ENCODE measurements around the gene SNX6. TPM values are rescaled to one million over a fixed set of nuclear protein-coding genes. Genes with fewer than 3 reads are reported as not detected.

The SNX6 gene
- total RNA-seq = 125 TPM in 2 replicates

DNA sequence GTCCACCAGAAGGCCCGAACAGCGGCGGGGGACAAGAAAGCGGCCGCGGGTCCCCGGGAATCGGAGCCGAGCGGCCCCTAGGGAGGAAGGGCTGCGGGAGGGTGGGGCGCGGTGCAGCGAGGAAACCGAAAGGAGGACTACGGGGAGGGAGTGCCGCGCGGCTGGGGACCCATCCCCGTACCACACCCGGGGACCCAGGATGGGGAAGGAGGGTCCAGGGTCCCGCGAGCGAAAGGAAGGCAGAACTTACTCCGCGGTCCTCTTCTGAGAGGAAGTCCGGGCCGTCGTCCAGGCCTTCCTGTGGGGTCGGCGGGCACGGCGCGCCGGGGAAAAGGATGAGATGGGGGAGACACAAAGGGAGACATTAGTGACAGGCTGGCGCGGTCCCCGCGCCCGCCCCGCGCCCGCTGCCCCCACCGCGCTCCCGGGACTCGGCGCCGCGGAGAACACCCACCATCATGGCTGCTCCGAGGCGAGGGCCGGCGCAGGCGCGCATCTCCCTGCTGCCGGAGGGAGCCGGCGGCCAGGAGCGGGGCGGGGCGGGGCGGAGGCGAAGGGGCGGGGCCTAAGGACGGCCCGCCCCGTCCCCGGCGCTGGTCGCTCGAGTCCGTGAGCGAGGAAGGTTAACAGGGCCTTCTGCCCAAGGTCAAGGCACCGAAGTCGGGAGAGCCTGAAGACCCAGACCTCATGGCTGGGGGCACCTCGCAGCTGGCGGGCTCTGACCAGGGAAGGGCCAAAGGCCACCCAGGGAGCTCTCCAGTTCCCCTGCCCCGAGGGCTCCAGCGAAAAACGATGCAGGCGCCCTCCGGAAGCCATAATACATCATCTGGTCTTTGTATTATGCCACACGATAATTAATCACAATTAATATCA is at the start of gene SNX6:
SNX6 (minus strand) TSS at position 492 of the 873 bp plus-strand sequence; CDS start at position 460, 32 bp downstream.
- TF ChIP-seq, protein P1, sequence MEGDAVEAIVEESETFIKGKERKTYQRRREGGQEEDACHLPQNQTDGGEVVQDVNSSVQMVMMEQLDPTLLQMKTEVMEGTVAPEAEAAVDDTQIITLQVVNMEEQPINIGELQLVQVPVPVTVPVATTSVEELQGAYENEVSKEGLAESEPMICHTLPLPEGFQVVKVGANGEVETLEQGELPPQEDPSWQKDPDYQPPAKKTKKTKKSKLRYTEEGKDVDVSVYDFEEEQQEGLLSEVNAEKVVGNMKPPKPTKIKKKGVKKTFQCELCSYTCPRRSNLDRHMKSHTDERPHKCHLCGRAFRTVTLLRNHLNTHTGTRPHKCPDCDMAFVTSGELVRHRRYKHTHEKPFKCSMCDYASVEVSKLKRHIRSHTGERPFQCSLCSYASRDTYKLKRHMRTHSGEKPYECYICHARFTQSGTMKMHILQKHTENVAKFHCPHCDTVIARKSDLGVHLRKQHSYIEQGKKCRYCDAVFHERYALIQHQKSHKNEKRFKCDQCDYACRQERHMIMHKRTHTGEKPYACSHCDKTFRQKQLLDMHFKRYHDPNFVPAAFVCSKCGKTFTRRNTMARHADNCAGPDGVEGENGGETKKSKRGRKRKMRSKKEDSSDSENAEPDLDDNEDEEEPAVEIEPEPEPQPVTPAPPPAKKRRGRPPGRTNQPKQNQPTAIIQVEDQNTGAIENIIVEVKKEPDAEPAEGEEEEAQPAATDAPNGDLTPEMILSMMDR (conservative IDR thresholded peaks at IDR 0.05; ENCODE audit: low read depth, low read length) = no peak
- DNase-seq (ENCODE audit: low read depth) = no peak

DNA sequence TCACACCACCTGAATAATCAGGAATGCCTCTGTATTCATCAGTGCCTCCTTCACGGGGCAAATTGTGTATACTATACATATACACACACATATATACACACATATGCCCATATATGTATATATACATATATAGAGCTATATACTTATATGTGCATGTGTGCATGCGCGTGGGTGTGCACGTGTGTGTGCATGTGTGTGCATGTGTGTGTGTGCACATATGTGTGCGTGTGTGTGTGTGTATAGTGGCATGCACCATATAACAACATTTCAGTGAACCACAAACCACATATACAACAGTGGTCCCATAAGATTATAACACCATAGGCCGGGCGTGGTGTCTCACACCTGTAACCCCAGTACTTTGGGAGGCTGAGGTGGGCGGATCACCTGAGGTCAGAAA is 48.8 kb upstream of the SNX6 start:
- TF ChIP-seq, protein P1 (conservative IDR thresholded peaks at IDR 0.05; ENCODE audit: low read depth, low read length) = no peak
- DNase-seq (ENCODE audit: low read depth) = no peak
- no peak overlapping the region for H3K4me3 ChIP-seq (ENCODE audit: low read depth, low read length)

More for the DNA sequence above, at the start of gene SNX6:
- H3K4me3 ChIP-seq (ENCODE audit: low read depth, low read length) = peak within 1 kb of the TSS; percentile 99

DNA sequence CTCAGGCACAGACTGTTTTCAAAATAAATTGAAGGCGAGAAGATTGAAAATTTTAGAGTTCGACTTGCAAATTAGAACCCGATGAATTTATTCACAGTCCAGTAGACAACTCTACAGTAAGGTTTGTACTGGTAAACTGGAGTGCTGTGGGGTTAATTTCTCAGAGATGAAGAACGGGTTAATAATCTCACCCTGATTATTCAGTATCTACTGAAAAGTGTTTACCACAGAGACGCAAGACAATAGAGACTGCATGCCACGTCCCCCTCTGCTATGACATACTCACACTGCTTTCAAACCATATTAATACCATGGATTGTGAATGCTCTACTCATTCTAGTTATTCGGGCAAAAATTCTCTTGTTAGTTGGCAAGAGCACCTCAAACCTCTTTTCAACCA is 48.4 kb upstream of the SNX6 start:
- TF ChIP-seq, protein P1 (conservative IDR thresholded peaks at IDR 0.05; ENCODE audit: low read depth, low read length) = no peak
- H3K4me3 ChIP-seq (ENCODE audit: low read depth, low read length) = no peak overlapping the region
- no peak for DNase-seq (ENCODE audit: low read depth)

DNA sequence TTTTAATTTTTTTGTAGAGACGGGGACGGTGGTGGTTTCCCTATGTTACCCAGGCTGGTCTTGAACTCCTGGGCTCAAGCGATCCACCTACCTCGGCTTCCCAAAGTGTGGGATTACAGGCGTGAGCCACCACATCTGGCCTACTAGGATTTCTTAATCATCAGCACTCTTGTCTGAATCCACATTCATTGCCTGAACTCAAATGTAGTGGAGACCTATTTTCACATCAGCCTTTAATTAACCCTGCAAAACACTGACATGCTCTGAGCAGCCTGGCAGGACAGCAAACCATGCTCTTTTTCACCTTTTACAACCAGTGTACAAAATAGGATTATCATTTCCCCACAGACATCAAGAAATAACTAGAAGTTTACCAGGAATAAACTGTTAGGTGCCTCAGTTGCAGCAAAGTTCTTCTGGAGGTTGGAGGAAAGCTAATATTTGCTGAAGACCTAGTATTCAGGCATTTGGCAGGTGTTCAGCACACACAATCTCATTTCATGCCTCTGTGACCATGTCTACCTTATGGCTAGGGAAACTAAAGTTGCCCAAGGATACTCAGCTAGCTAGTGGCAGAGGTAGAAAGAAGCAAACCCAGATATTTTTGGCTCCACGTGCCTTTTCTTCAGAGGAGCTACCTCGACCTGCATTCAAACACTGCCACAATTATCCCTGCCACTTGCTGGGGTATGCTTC is 46.7 kb upstream of the SNX6 start:
- TF ChIP-seq, protein P1 (conservative IDR thresholded peaks at IDR 0.05; ENCODE audit: low read depth, low read length) = no peak
- H3K4me3 ChIP-seq (ENCODE audit: low read depth, low read length) = no peak overlapping the region
- no peak for DNase-seq (ENCODE audit: low read depth)

DNA sequence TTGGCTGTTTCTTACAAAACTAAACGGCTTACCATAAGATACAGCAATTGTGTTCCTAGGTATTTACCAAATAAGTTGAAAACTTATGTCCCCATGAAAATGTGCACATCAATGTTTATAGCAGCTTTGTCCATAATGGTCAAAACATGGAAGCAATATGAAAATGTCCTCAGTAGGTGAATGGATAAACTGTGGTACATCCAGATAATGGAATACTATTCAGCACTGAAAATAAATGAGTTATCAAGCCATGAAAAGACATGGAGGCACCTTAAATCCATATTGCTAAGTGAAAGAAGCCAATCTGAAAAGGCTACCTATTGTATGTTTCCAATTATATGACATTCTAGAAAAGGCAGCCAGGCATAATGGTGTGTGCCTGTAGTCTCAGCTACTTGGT is 43.8 kb upstream of the SNX6 start:
- no peak overlapping the region for H3K4me3 ChIP-seq (ENCODE audit: low read depth, low read length)
- DNase-seq (ENCODE audit: low read depth) = no peak
- TF ChIP-seq, protein P1 (conservative IDR thresholded peaks at IDR 0.05; ENCODE audit: low read depth, low read length) = no peak

DNA sequence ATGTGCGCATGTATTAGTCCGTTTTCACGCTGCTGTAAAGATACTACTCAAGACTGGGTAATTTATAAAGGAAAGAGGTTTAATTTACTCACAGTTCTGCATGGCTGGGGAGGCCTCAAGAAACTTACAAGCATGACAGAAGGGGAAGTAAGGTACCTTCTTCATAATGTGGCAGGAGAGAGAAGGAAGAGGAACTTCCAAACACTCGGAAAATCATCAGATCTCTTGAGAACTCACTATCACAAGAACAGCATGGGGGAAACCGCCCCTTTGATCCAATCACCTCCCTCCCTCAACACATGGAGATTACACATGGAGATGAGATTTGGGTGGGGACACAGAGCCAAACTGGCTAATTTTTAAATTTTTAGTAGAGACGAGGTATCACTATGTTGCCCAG is 41.8 kb upstream of the SNX6 start:
- H3K4me3 ChIP-seq (ENCODE audit: low read depth, low read length) = no peak overlapping the region
- no peak for DNase-seq (ENCODE audit: low read depth)
- TF ChIP-seq, protein P1 (conservative IDR thresholded peaks at IDR 0.05; ENCODE audit: low read depth, low read length) = no peak

Measured in epithelial cell of proximal tubule (primary cell).